ENCODE measurements around the gene ATP13A3.

- TF ChIP-seq PATZ1 (CRISPR knock-in tag; IDR thresholded peaks at IDR 0.05; ENCODE audit: borderline replicate concordance): no peak
- no peak for TF ChIP-seq TOX (CRISPR knock-in tag; IDR thresholded peaks at IDR 0.05; ENCODE audit: borderline replicate concordance)
- TF ChIP-seq RARB (CRISPR knock-in tag; IDR thresholded peaks at IDR 0.05): no peak
- TF ChIP-seq ZC3H10 (CRISPR knock-in tag; IDR thresholded peaks at IDR 0.05): no peak
- TF ChIP-seq OSR1 (CRISPR knock-in tag; IDR thresholded peaks at IDR 0.05): no peak
- TF ChIP-seq ZNF70 (CRISPR knock-in tag; IDR thresholded peaks at IDR 0.05): no peak
- no peak for TF ChIP-seq CSRNP3 (CRISPR knock-in tag; IDR thresholded peaks at IDR 0.05)
- no peak for TF ChIP-seq ZFP3 (CRISPR knock-in tag; IDR thresholded peaks at IDR 0.05)
- TF ChIP-seq BACH2 (CRISPR knock-in tag; IDR thresholded peaks at IDR 0.05; ENCODE audit: borderline replicate concordance): no peak
Measured at GRCh38 chr3:194476784-194477183, 10.0 kb downstream of the ATP13A3 start.
